ENCODE results near the gene TCF7L1. TPM values are rescaled to one million over a fixed set of nuclear protein-coding genes. Genes with fewer than 3 reads are reported as not detected.

The TCF7L1 gene
- total RNA-seq, 2 experiments from 2014 or later, result not detected

DNA sequence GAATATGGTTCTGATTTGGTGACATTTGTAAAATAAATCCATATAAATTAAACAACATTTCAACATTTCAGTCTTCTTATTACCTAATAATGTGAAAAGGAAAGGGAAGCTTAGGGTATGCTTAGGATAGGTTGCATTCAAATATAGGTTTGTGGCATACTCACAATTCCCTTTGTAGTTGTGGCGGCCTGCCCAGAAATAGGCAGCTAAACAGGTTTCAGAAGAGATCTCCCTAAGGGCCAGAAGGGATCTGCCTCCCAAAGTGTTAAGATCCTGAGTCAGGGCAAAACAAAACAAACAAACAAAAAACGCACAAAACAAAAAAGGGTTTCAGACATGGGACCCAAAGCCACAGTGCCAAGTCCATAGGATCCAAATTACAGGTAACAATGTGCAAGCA, 41.4 kb upstream of the TCF7L1 start:
- H3K9me2 ChIP-seq (ENCODE audit: insufficient read depth, low read length), result no peaks in the 10 kb centered on the region
- no peak overlapping the region for H3K27ac ChIP-seq (ENCODE audit: low read depth, low read length, poor library complexity, severe bottlenecking)
- no peak overlapping the region for H3K4me3 ChIP-seq (ENCODE audit: low read depth, low read length, poor library complexity, severe bottlenecking)
- ChIA-PET CTCF (ENCODE audit: unreplicated experiment) (no interaction called here), POLR2A (interaction anchor here (0.6 kb wide), 1 partner anchor 60 kb away, joined by 3 read pairs; no protein-coding TSS in a partner anchor)
- no peaks in the 10 kb centered on the region for H3K9me3 ChIP-seq (ENCODE audit: low read length)
- BruUV-seq (replicated peaks), result no TSS peak
- H4K20me1 ChIP-seq (ENCODE audit: insufficient read depth, low read length), result no peaks in the 10 kb centered on the region
- no peak for TF ChIP-seq EZH2phosphoT487 (IDR thresholded peaks at IDR 0.05; ENCODE audit: borderline replicate concordance, low read depth, low read length)
- TF ChIP-seq, protein P1, sequence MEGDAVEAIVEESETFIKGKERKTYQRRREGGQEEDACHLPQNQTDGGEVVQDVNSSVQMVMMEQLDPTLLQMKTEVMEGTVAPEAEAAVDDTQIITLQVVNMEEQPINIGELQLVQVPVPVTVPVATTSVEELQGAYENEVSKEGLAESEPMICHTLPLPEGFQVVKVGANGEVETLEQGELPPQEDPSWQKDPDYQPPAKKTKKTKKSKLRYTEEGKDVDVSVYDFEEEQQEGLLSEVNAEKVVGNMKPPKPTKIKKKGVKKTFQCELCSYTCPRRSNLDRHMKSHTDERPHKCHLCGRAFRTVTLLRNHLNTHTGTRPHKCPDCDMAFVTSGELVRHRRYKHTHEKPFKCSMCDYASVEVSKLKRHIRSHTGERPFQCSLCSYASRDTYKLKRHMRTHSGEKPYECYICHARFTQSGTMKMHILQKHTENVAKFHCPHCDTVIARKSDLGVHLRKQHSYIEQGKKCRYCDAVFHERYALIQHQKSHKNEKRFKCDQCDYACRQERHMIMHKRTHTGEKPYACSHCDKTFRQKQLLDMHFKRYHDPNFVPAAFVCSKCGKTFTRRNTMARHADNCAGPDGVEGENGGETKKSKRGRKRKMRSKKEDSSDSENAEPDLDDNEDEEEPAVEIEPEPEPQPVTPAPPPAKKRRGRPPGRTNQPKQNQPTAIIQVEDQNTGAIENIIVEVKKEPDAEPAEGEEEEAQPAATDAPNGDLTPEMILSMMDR (conservative IDR thresholded peaks at IDR 0.05; ENCODE audit: low read length), result no peak
- intact Hi-C loops (cut with micrococcal nuclease; ENCODE audit: unreplicated experiment), result no loop called here
- no peak for DNase-seq (ENCODE audit: low spot score)
- H3K36me3 ChIP-seq (ENCODE audit: insufficient read depth, low read length), result no peaks in the 10 kb centered on the region
- H3K4me1 ChIP-seq (ENCODE audit: insufficient read depth, low read length, poor library complexity, severe bottlenecking), result no peaks in the 10 kb centered on the region
- no peak overlapping the region for H2AFZ ChIP-seq (ENCODE audit: low read length)
- H3K79me2 ChIP-seq (ENCODE audit: insufficient read depth, low read depth, low read length), result no peaks in the 10 kb centered on the region
- no peak overlapping the region for H3K4me2 ChIP-seq (ENCODE audit: low read length)

DNA sequence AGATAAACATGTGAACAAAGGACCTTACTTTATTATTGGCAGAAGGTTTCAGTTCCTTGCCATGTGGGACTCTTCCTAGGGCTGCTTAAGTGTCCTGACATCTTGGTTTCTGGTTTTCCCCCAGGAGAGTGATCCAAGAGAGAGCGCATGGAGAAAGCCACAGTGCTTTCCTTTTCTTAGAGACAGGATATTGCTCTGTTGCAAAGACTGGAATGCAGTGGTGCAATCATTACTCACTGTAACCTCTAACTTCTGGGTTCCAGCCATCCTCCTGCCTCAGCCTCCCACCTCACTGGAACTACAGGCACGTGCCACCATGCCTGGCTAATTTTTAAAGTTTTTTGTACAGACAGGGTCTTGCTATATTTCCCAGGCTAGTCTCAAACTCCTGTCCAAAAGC, 38.1 kb upstream of the TCF7L1 start:
- no peak overlapping the region for H3K4me3 ChIP-seq (ENCODE audit: low read depth, low read length, poor library complexity, severe bottlenecking)
- no peaks in the 10 kb centered on the region for H3K9me2 ChIP-seq (ENCODE audit: insufficient read depth, low read length)
- no peaks in the 10 kb centered on the region for H3K4me1 ChIP-seq (ENCODE audit: insufficient read depth, low read length, poor library complexity, severe bottlenecking)
- H3K9me3 ChIP-seq (ENCODE audit: low read length), result no peaks in the 10 kb centered on the region
- no peak for TF ChIP-seq EZH2phosphoT487 (IDR thresholded peaks at IDR 0.05; ENCODE audit: borderline replicate concordance, low read depth, low read length)
- intact Hi-C loops (cut with micrococcal nuclease; ENCODE audit: unreplicated experiment), result no loop called here
- no peak overlapping the region for H3K27ac ChIP-seq (ENCODE audit: low read depth, low read length, poor library complexity, severe bottlenecking)
- POLR2A ChIA-PET, result interaction anchor here (0.7 kb wide), 1 partner anchor 852 kb away, joined by 3 read pairs; no protein-coding TSS in a partner anchor
- CTCF ChIA-PET (ENCODE audit: unreplicated experiment), result no interaction called here
- H3K79me2 ChIP-seq (ENCODE audit: insufficient read depth, low read depth, low read length), result no peaks in the 10 kb centered on the region
- no peak overlapping the region for H3K4me2 ChIP-seq (ENCODE audit: low read length)
- DNase-seq (ENCODE audit: low spot score), result no peak
- H4K20me1 ChIP-seq (ENCODE audit: insufficient read depth, low read length), result no peaks in the 10 kb centered on the region
- no peaks in the 10 kb centered on the region for H3K36me3 ChIP-seq (ENCODE audit: insufficient read depth, low read length)
- H2AFZ ChIP-seq (ENCODE audit: low read length), result no peak overlapping the region
- BruUV-seq (replicated peaks), result no TSS peak

DNA sequence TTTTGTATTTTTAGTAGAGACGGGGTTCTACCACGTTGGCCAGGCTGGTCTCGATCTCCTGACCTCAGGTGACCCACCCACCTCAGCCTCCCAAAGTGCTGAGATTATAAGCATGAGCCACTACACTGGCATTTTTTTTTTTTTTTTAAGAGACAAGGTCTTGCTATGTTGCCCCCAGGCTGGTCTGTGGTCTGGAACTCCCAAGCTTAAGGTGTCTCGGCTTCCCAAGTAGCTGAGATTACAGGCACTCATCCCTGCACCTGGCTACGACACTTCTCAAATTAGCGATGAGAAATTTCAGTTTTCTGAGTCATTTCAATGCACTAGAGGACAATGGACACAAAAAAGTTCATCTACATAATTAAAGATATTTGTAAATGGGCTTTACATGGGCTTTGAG, 36.6 kb upstream of the TCF7L1 start:
- H3K4me2 ChIP-seq (ENCODE audit: low read length), result no peak overlapping the region
- POLR2A ChIA-PET, result no interaction called here
- H2AFZ ChIP-seq (ENCODE audit: low read length), result no peak overlapping the region
- H4K20me1 ChIP-seq (ENCODE audit: insufficient read depth, low read length), result no peaks in the 10 kb centered on the region
- H3K4me3 ChIP-seq (ENCODE audit: low read depth, low read length, poor library complexity, severe bottlenecking), result no peak overlapping the region
- H3K27ac ChIP-seq (ENCODE audit: low read depth, low read length, poor library complexity, severe bottlenecking), result no peak overlapping the region
- intact Hi-C loops (cut with micrococcal nuclease; ENCODE audit: unreplicated experiment), result no loop called here
- no peaks in the 10 kb centered on the region for H3K9me3 ChIP-seq (ENCODE audit: low read length)
- no peaks in the 10 kb centered on the region for H3K4me1 ChIP-seq (ENCODE audit: insufficient read depth, low read length, poor library complexity, severe bottlenecking)
- DNase-seq (ENCODE audit: low spot score), result no peak
- CTCF ChIA-PET (ENCODE audit: unreplicated experiment), result no interaction called here
- no peaks in the 10 kb centered on the region for H3K9me2 ChIP-seq (ENCODE audit: insufficient read depth, low read length)
- H3K36me3 ChIP-seq (ENCODE audit: insufficient read depth, low read length), result no peaks in the 10 kb centered on the region
- no peak for TF ChIP-seq EZH2phosphoT487 (IDR thresholded peaks at IDR 0.05; ENCODE audit: borderline replicate concordance, low read depth, low read length)
- TF ChIP-seq, protein P1 (conservative IDR thresholded peaks at IDR 0.05; ENCODE audit: low read length), result no peak
- no peaks in the 10 kb centered on the region for H3K79me2 ChIP-seq (ENCODE audit: insufficient read depth, low read depth, low read length)
- no TSS peak for BruUV-seq (replicated peaks)

Data from OCI-LY7 (cell line).